ENCODE measurements around the gene CCDC152.
A peak's percentile ranks its signal among the peaks of the same experiment; 100 is the strongest.

Gene CCDC152

GRCh38 chr5:42756606-42757601 lies at the start of gene CCDC152:
CCDC152 (plus strand) TSS chr5:42756818; CDS start chr5:42759122, 2,304 bp downstream.
- TF ChIP-seq CTCF (IDR thresholded peaks at IDR 0.05; ENCODE audit: low read depth, low read length, missing control alignments): no peak
- in situ Hi-C loops (cut with HindIII; ENCODE audit: low pct_ligation_motif_present, low sequenced_read_pairs): no loop called here
- H3K4me3 ChIP-seq (ENCODE audit: low read depth, low read length): peak within 1 kb of the TSS; percentile 55
- DNase-seq: peak; percentile 56
- H3K27ac ChIP-seq: no peak within 1 kb of the TSS
- no peaks in the 10 kb centered on the region for H3K36me3 ChIP-seq (replicated peaks)
- H3K27me3 ChIP-seq (replicated peaks): no peaks in the 10 kb centered on the region

GRCh38 chr5:42715785-42716184 lies 40.8 kb upstream of the CCDC152 start:
- no peaks in the 10 kb centered on the region for H3K36me3 ChIP-seq (replicated peaks)
- H3K27me3 ChIP-seq (replicated peaks): no peaks in the 10 kb centered on the region
- DNase-seq: peak; percentile 2
- H3K4me3 ChIP-seq (ENCODE audit: low read depth, low read length): no peak overlapping the region
- TF ChIP-seq CTCF (IDR thresholded peaks at IDR 0.05; ENCODE audit: low read depth, low read length, missing control alignments): no peak
- in situ Hi-C loops (cut with HindIII; ENCODE audit: low pct_ligation_motif_present, low sequenced_read_pairs): no loop called here
- no peak overlapping the region for H3K27ac ChIP-seq

- Histone ChIP-seq H3K27me3 (replicated peaks) (no peaks in the 10 kb centered on the region), H3K27ac (no peak overlapping the region), H3K4me3 (ENCODE audit: low read depth, low read length) (no peak overlapping the region), H3K36me3 (replicated peaks) (no peaks in the 10 kb centered on the region)
- peak; percentile 70 for DNase-seq
- in situ Hi-C loops (cut with HindIII; ENCODE audit: low pct_ligation_motif_present, low sequenced_read_pairs): no loop called here
- TF ChIP-seq CTCF (IDR thresholded peaks at IDR 0.05; ENCODE audit: low read depth, low read length, missing control alignments): no peak
These were observed 38.0 kb upstream of the CCDC152 start for GRCh38 chr5:42718591-42718990.

- no peak for DNase-seq
- Histone ChIP-seq H3K4me3 (ENCODE audit: low read depth, low read length) (no peak overlapping the region), H3K27ac (no peak overlapping the region), H3K27me3 (replicated peaks) (no peaks in the 10 kb centered on the region), H3K36me3 (replicated peaks) (no peaks in the 10 kb centered on the region)
- no peak for TF ChIP-seq CTCF (IDR thresholded peaks at IDR 0.05; ENCODE audit: low read depth, low read length, missing control alignments)
- in situ Hi-C loops (cut with HindIII; ENCODE audit: low pct_ligation_motif_present, low sequenced_read_pairs): no loop called here
These were observed 37.6 kb upstream of the CCDC152 start for GRCh38 chr5:42719034-42719433.

- TF ChIP-seq CTCF (IDR thresholded peaks at IDR 0.05; ENCODE audit: low read depth, low read length, missing control alignments): no peak
- no peak for DNase-seq
- H3K4me3 ChIP-seq (ENCODE audit: low read depth, low read length): no peak overlapping the region
- H3K36me3 ChIP-seq (replicated peaks): no peaks in the 10 kb centered on the region
- in situ Hi-C loops (cut with HindIII; ENCODE audit: low pct_ligation_motif_present, low sequenced_read_pairs): no loop called here
- no peaks in the 10 kb centered on the region for H3K27me3 ChIP-seq (replicated peaks)
- no peak overlapping the region for H3K27ac ChIP-seq
These were observed 36.4 kb upstream of the CCDC152 start for GRCh38 chr5:42720251-42720650.

Data from brain microvascular endothelial cell (primary cell).